Sigmoid colon (tissue), 7 donors: ENCODE data around the gene CTXN1. TPM values are rescaled to one million over a fixed set of nuclear protein-coding genes. Genes with fewer than 3 reads are reported as not detected.

Source experiments
- DNase-seq: peaks from one replicate; pipeline ENCODE4 v3.0.0-alpha.2; 2019
- H3K27ac ChIP-seq, 4 donors: fragments of 200-600 bp; sonication (generic); one replicate each; pipeline ENCODE4 v1.5.1; 2016 to 2019; ENCODE audit warnings: mild to moderate bottlenecking in 1 of 4
- H3K27me3 ChIP-seq, 3 donors: fragments of 200-600 bp; sonication (generic); one replicate each; pipeline ENCODE4 v1.5.1; 2019; ENCODE audit warnings: mild to moderate bottlenecking in 1 of 3
- H3K36me3 ChIP-seq, 4 donors: fragments of 200-600 bp; sonication (generic); one replicate each; pipeline ENCODE4 v1.5.1; 2016 to 2019
- H3K4me1 ChIP-seq, 4 donors: fragments of 200-600 bp; sonication (generic); one replicate each; pipeline ENCODE4 v1.5.1; 2017 to 2019
- H3K4me3 ChIP-seq, 4 donors: fragments of 200-600 bp; sonication (generic); one replicate each; pipeline ENCODE4 v1.5.1; 2017 to 2019; ENCODE audit warnings: mild to moderate bottlenecking in 2 of 4, moderate library complexity in 1 of 4
- H3K9me3 ChIP-seq, 4 donors: fragments of 200-600 bp in 3 of 4; sonication (generic) in 3 of 4; one replicate each; pipeline versions ENCODE4 v1.5.1 to v1.6.1; 2013 to 2019
- EP300 ChIP-seq, 4 donors: sonication (generic); formaldehyde crosslinking; IDR thresholded peaks; one replicate each; pipeline ENCODE4 v1.6.1; 2017; ENCODE audit warnings: antibody characterized with exemption in 4 of 4
- POLR2A ChIP-seq, 2 donors: fragments of 450-650 bp; IDR thresholded peaks; one replicate each; pipeline ENCODE4 v1.6.1; 2016; ENCODE audit warnings: antibody characterized with exemption in 2 of 2, mild to moderate bottlenecking in 2 of 2, moderate library complexity in 2 of 2
- POLR2AphosphoS5 ChIP-seq, 4 donors: sonication (generic); formaldehyde crosslinking; IDR thresholded peaks; one replicate each; pipeline ENCODE4 v1.6.1; 2017; ENCODE audit warnings: antibody characterized with exemption in 4 of 4
- WGBS, 2 donors: extraction: QIAGEN DNeasy Blood & Tissue Kit; methylation state at CpG; one replicate each; pipeline ENCODE4 v1.1.7; 2013; 5-methylcytosine and 5-hydroxymethylcytosine counted together
- intact Hi-C: fragments of 100-400 bp; cut with DNase I; formaldehyde crosslinking; loops from one replicate; pipeline ENCODE4 v1.15.1; 2023
- polyA plus RNA-seq, 3 donors: library from polyadenylated mRNA; stranded (reverse); fragments of 200-250 nt; gene quantifications; one replicate each; pipeline ENCODE4 v1.2.3, GENCODE V29; 2013
- total RNA-seq, 4 donors: library from RNA; depleted of rRNA; stranded (reverse); fragments of >200 nt; gene quantifications; one replicate each; pipeline ENCODE4 v1.1.0, GENCODE V29; 2016
- TF ChIP-seq, protein P1 (sequence below), 4 experiments: fragments of 450-650 bp in 3 of 4; fragments of 200-600 bp in 1 of 4; IDR thresholded peaks; one replicate each; pipeline ENCODE4 v1.5.1; 2016 to 2019; ENCODE audit warnings: antibody characterized with exemption in 4 of 4, mild to moderate bottlenecking in 3 of 4, moderate library complexity in 2 of 4
- donor health status: healthy with polysubstance abuse.
- donor health status: Bipolar disorder and iron deficiency.
- donor health status: healthy.

CTXN1 gene
- total and polyA plus RNA-seq, 7 donors, result 0.60 to 92.2 (median 25.3) TPM

DNA sequence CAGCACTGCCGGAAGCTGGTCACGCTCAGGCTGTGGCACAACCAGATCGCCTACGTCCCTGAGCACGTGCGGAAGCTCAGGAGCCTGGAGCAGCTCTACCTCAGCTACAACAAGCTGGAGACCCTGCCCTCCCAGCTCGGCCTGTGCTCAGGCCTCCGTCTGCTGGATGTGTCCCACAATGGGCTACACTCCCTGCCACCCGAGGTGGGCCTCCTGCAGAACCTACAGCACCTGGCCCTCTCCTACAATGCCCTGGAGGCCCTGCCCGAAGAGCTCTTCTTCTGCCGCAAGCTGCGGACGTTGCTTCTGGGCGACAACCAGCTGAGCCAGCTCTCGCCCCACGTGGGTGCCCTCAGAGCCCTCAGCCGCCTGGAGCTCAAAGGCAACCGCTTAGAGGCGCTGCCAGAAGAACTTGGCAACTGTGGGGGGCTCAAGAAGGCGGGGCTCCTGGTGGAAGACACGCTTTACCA, 25.5 kb downstream of the CTXN1 start:
- intact Hi-C loops, result loop anchor here (5.0 kb wide), 1 partner anchor 33 kb away; no protein-coding TSS in a partner anchor
- H3K4me1 ChIP-seq, result peaks cover 0 to 23% (median 20%) of the 10 kb centered on the region in 4 donors
- H3K4me3 ChIP-seq, result no peak overlapping the region
- TF ChIP-seq, protein P1, sequence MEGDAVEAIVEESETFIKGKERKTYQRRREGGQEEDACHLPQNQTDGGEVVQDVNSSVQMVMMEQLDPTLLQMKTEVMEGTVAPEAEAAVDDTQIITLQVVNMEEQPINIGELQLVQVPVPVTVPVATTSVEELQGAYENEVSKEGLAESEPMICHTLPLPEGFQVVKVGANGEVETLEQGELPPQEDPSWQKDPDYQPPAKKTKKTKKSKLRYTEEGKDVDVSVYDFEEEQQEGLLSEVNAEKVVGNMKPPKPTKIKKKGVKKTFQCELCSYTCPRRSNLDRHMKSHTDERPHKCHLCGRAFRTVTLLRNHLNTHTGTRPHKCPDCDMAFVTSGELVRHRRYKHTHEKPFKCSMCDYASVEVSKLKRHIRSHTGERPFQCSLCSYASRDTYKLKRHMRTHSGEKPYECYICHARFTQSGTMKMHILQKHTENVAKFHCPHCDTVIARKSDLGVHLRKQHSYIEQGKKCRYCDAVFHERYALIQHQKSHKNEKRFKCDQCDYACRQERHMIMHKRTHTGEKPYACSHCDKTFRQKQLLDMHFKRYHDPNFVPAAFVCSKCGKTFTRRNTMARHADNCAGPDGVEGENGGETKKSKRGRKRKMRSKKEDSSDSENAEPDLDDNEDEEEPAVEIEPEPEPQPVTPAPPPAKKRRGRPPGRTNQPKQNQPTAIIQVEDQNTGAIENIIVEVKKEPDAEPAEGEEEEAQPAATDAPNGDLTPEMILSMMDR (IDR thresholded peaks at IDR 0.05), result no peak
- no peak for TF ChIP-seq POLR2AphosphoS5 (IDR thresholded peaks at IDR 0.05)
- no peak for TF ChIP-seq POLR2A (IDR thresholded peaks at IDR 0.05)
- TF ChIP-seq EP300 (IDR thresholded peaks at IDR 0.05), result no peak
- no peaks in the 10 kb centered on the region for H3K9me3 ChIP-seq
- peaks cover 0 to 3% (median 0%) of the 10 kb centered on the region in 3 donors for H3K27me3 ChIP-seq
- DNase-seq, result no peak
- WGBS, 2 donors, result 87 to 91% methylated on average over 21 of the region's 21 CpGs
- no peaks in the 10 kb centered on the region for H3K36me3 ChIP-seq
- H3K27ac ChIP-seq, result no peak overlapping the region

DNA sequence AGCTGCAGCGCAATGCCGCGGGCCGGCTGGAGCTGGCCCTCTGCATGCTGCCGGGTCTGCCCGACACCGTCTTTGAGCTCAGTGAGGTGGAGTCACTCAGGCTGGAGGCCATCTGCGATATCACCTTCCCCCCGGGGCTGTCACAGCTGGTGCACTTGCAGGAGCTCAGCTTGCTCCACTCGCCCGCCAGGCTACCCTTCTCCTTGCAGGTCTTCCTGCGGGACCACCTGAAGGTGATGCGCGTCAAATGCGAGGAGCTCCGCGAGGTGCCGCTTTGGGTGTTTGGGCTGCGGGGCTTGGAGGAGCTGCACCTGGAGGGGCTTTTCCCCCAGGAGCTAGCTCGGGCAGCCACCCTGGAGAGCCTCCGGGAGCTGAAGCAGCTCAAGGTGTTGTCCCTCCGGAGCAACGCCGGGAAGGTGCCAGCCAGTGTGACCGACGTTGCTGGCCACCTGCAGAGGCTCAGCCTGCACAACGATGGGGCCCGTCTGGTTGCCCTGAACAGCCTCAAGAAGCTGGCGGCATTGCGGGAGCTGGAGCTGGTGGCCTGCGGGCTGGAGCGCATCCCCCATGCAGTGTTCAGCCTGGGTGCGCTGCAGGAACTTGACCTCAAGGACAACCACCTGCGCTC, 26.1 kb downstream of the CTXN1 start:
- peaks cover 0 to 9% (median 4%) of the 10 kb centered on the region in 3 donors for H3K27me3 ChIP-seq
- no peak overlapping the region for H3K27ac ChIP-seq
- H3K36me3 ChIP-seq, result no peaks in the 10 kb centered on the region
- WGBS, 2 donors, result 94 to 95% methylated on average over 34 of the region's 34 CpGs
- TF ChIP-seq, protein P1 (IDR thresholded peaks at IDR 0.05), result no peak
- TF ChIP-seq POLR2A (IDR thresholded peaks at IDR 0.05) (no peak), POLR2AphosphoS5 (IDR thresholded peaks at IDR 0.05) (no peak), EP300 (IDR thresholded peaks at IDR 0.05) (no peak)
- no peaks in the 10 kb centered on the region for H3K9me3 ChIP-seq
- no peak for DNase-seq
- H3K4me1 ChIP-seq, result peaks cover 0 to 17% (median 15%) of the 10 kb centered on the region in 4 donors
- intact Hi-C loops, result loop anchor here (5.0 kb wide), 1 partner anchor 33 kb away; no protein-coding TSS in a partner anchor
- H3K4me3 ChIP-seq, result no peak overlapping the region

DNA sequence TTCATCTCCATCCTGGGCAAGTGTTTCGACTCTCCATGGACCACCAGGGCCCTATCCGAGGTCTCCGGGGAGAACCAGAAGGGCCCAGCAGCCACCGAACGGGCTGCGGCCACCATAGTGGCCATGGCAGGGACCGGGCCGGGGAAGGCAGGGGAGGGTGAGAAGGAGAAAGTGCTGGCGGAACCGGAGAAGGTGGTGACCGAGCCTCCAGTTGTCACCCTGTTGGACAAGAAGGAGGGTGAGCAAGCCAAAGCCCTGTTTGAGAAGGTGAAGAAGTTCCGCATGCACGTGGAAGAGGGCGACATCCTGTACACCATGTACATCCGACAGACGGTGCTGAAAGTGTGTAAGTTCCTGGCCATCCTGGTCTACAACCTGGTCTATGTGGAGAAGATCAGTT, 27.0 kb downstream of the CTXN1 start:
- H3K9me3 ChIP-seq, result no peaks in the 10 kb centered on the region
- intact Hi-C loops, result no loop called here
- no peak for DNase-seq
- H3K27me3 ChIP-seq, result peaks cover 0 to 18% (median 12%) of the 10 kb centered on the region in 3 donors
- no peaks in the 10 kb centered on the region for H3K36me3 ChIP-seq
- 92 to 97% methylated on average over 16 of the region's 16 CpGs for WGBS, 2 donors
- H3K27ac ChIP-seq, result no peak overlapping the region
- TF ChIP-seq POLR2AphosphoS5 (IDR thresholded peaks at IDR 0.05) (no peak), POLR2A (IDR thresholded peaks at IDR 0.05) (no peak), EP300 (IDR thresholded peaks at IDR 0.05) (no peak)
- TF ChIP-seq, protein P1 (IDR thresholded peaks at IDR 0.05), result no peak
- no peak overlapping the region for H3K4me3 ChIP-seq
- H3K4me1 ChIP-seq, result peaks cover 0 to 9% (median 9%) of the 10 kb centered on the region in 4 donors

DNA sequence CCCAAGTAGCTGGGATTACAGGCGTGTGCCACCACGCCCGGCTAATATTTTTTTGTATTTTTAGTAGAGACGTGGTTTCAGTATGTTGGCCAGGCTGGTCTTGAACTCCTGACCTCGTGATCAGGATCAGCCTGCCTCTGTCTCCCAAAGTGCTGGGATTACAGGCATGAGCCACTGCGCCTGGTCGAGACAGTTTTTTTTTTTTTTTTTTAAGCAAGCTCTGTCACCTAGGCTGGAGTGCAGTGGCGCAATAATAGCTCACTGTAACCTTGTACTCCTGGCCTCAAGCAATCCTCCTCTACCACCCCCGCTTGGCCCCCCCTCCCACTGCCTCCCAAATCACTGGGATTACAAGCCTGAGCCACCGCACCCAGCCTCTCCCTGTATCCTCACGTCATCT, 28.6 kb downstream of the CTXN1 start:
- Histone ChIP-seq H3K4me3 (no peak overlapping the region), H3K27ac (no peak overlapping the region), H3K36me3 (no peaks in the 10 kb centered on the region), H3K4me1 (no peaks in the 10 kb centered on the region), H3K9me3 (no peaks in the 10 kb centered on the region), H3K27me3 (peaks cover 0 to 34% (median 22%) of the 10 kb centered on the region in 3 donors)
- intact Hi-C loops, result no loop called here
- no peak for DNase-seq
- WGBS, 2 donors, result 77 to 87% methylated on average over 11 of the region's 11 CpGs
- TF ChIP-seq POLR2A (IDR thresholded peaks at IDR 0.05), result no peak
- TF ChIP-seq POLR2AphosphoS5 (IDR thresholded peaks at IDR 0.05), result no peak
- TF ChIP-seq, protein P1 (IDR thresholded peaks at IDR 0.05), result no peak
- no peak for TF ChIP-seq EP300 (IDR thresholded peaks at IDR 0.05)
